Nephron (organoid): ENCODE results near the gene SLC9A9.

ENCODE experiments used
- H3K27ac Mint-ChIP-seq, 3 experiments: 2 replicates each; pipeline ENCODE4 v1.8.0; 2020; ENCODE audit warnings: mixed read lengths in 3 of 3, mild to moderate bottlenecking in 2 of 3, moderate library complexity in 1 of 3
- H3K27me3 Mint-ChIP-seq: 2 replicates; pipeline ENCODE4 v1.8.0; 2021; ENCODE audit warnings: low read depth, mild to moderate bottlenecking, moderate library complexity, mixed read lengths
- H3K36me3 Mint-ChIP-seq: 2 replicates; pipeline ENCODE4 v1.8.0; 2020; ENCODE audit warnings: low read depth, mixed read lengths
- H3K4me1 Mint-ChIP-seq: 2 replicates; pipeline ENCODE4 v1.8.0; 2020; ENCODE audit warnings: mixed read lengths
- H3K4me3 Mint-ChIP-seq, 3 experiments: 2 replicates each; pipeline ENCODE4 v1.8.0; 2020; ENCODE audit warnings: mild to moderate bottlenecking in 3 of 3, mixed read lengths in 3 of 3, moderate library complexity in 2 of 3
- H3K9me3 Mint-ChIP-seq: 2 replicates; pipeline ENCODE4 v1.8.0; 2020; ENCODE audit warnings: mixed read lengths
- TF ChIP-seq, protein P1 (sequence below), 3 experiments: fragments of 200-600 bp; sonication (generic); IDR thresholded peaks; one replicate each; pipeline ENCODE4 v1.5.0; 2021; ENCODE audit warnings: antibody characterized with exemption in 3 of 3; ENCODE audit not compliant: unreplicated experiment in 3 of 3

SLC9A9 gene

DNA sequence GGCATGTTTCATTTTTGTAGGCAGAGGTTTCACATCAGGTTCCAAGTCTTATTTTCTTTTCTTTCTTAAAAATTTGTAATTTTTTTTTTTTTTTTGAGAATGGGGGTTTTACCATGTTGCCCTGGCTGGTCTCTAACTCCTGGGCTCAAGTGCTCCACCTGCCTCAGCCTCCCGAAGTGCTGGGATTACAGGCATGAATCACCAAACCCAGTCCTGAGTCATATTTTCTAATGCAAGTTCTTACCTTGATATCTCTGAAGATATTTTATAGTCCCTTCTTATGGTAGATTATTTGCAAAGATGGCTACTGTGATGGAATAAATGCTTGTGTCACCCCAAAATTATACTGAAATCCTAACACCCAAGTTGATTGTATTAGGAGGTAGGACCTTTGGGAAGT is 63.8 kb downstream of the SLC9A9 start:
- H3K36me3 Mint-ChIP-seq: no peaks in the 10 kb centered on the region
- no peaks in the 10 kb centered on the region for H3K9me3 Mint-ChIP-seq
- H3K4me1 Mint-ChIP-seq: peaks cover 15% of the 10 kb centered on the region
- H3K27me3 Mint-ChIP-seq: no peaks in the 10 kb centered on the region
- H3K27ac Mint-ChIP-seq: no peak overlapping the region
- no peak overlapping the region for H3K4me3 Mint-ChIP-seq
- TF ChIP-seq, protein P1, sequence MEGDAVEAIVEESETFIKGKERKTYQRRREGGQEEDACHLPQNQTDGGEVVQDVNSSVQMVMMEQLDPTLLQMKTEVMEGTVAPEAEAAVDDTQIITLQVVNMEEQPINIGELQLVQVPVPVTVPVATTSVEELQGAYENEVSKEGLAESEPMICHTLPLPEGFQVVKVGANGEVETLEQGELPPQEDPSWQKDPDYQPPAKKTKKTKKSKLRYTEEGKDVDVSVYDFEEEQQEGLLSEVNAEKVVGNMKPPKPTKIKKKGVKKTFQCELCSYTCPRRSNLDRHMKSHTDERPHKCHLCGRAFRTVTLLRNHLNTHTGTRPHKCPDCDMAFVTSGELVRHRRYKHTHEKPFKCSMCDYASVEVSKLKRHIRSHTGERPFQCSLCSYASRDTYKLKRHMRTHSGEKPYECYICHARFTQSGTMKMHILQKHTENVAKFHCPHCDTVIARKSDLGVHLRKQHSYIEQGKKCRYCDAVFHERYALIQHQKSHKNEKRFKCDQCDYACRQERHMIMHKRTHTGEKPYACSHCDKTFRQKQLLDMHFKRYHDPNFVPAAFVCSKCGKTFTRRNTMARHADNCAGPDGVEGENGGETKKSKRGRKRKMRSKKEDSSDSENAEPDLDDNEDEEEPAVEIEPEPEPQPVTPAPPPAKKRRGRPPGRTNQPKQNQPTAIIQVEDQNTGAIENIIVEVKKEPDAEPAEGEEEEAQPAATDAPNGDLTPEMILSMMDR (IDR thresholded peaks at IDR 0.05; ENCODE audit: unreplicated experiment in 3 of 3): no peak

DNA sequence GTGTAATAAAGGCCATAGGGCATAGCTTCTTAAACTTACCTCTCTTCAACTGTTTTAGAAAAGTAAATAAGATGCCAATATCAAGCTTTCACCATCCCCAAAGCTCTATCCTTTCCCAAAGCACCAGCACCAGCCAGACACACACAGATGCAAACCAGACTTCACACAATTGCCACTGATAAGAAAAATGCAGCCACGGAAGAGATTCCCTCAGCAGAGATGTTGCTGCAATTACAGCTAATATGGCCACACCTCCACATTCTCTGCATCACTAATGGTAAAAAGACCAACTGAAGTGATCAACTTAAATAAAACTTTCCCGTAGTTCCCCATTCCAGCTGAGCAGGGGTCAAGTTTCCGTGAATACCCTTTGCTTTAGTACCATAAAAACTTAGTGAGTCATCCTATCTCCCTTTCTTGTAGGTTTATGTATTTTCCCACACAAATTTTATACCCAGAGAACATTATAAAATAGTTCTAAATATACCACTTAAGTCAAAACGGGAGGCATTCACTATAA is 64.4 kb downstream of the SLC9A9 start:
- Mint-ChIP-seq H3K4me3 (no peak overlapping the region), H3K27me3 (no peaks in the 10 kb centered on the region), H3K4me1 (peaks cover 15% of the 10 kb centered on the region), H3K27ac (peak overlapping the region in 1 of 3 experiments; percentile 21), H3K9me3 (no peaks in the 10 kb centered on the region), H3K36me3 (no peaks in the 10 kb centered on the region)
- TF ChIP-seq, protein P1 (IDR thresholded peaks at IDR 0.05; ENCODE audit: unreplicated experiment in 3 of 3): no peak

- H3K36me3 Mint-ChIP-seq: no peaks in the 10 kb centered on the region
- H3K9me3 Mint-ChIP-seq: no peaks in the 10 kb centered on the region
- no peaks in the 10 kb centered on the region for H3K27me3 Mint-ChIP-seq
- H3K4me3 Mint-ChIP-seq: peak overlapping the region in 2 of 3 experiments; percentile 17 to 24
- TF ChIP-seq, protein P1 (IDR thresholded peaks at IDR 0.05; ENCODE audit: unreplicated experiment in 3 of 3): peak; percentile 53 to 63 (median 62)
- no peak overlapping the region for H3K27ac Mint-ChIP-seq
- H3K4me1 Mint-ChIP-seq: peaks cover 6% of the 10 kb centered on the region
These were observed 72.8 kb downstream of the SLC9A9 start for GRCh38 chr3:143775459-143775858.

- Mint-ChIP-seq H3K27me3 (no peaks in the 10 kb centered on the region), H3K27ac (no peak overlapping the region), H3K36me3 (no peaks in the 10 kb centered on the region), H3K4me1 (peaks cover 6% of the 10 kb centered on the region), H3K9me3 (no peaks in the 10 kb centered on the region), H3K4me3 (no peak overlapping the region)
- TF ChIP-seq, protein P1 (IDR thresholded peaks at IDR 0.05; ENCODE audit: unreplicated experiment in 3 of 3): no peak
These were observed 76.3 kb downstream of the SLC9A9 start for GRCh38 chr3:143771939-143772338.

DNA sequence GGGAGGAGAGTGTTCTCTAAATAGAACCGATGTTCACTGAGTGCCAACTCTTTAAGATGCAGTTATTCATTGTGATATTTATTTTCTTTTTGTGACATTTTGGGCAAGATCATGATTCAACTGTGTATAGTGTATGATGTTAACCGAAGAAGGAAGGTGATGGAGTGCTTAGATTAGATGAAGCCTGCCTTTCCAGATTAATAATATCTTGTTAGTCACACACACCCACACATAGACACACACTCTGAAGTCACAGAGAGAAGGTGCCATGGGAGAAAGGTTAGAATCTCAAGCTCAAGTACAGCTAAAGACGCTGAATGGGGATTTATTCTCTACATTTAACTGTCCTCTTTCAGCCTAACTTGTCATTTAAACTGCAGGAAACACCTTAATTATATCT is 77.0 kb downstream of the SLC9A9 start:
- peaks cover 6% of the 10 kb centered on the region for H3K4me1 Mint-ChIP-seq

GRCh38 chr3:143770391-143770790 is 77.9 kb downstream of the SLC9A9 start:
- Mint-ChIP-seq H3K9me3 (no peaks in the 10 kb centered on the region), H3K27ac (no peak overlapping the region), H3K27me3 (no peaks in the 10 kb centered on the region), H3K4me3 (no peak overlapping the region), H3K4me1 (peaks cover 2% of the 10 kb centered on the region), H3K36me3 (no peaks in the 10 kb centered on the region)
- TF ChIP-seq, protein P1 (IDR thresholded peaks at IDR 0.05; ENCODE audit: unreplicated experiment in 3 of 3): no peak

More for the DNA sequence above, 77.0 kb downstream of the SLC9A9 start:
- TF ChIP-seq, protein P1 (IDR thresholded peaks at IDR 0.05; ENCODE audit: unreplicated experiment in 3 of 3): no peak
- H3K9me3 Mint-ChIP-seq: no peaks in the 10 kb centered on the region
- H3K36me3 Mint-ChIP-seq: no peaks in the 10 kb centered on the region
- H3K27me3 Mint-ChIP-seq: no peaks in the 10 kb centered on the region
- no peak overlapping the region for H3K27ac Mint-ChIP-seq
- no peak overlapping the region for H3K4me3 Mint-ChIP-seq
